Measurements from ENCODE around the gene PCED1A.

- TF ChIP-seq CTCF (IDR thresholded peaks at IDR 0.05): no peak
- no peak for TF ChIP-seq POLR2A (IDR thresholded peaks at IDR 0.05)
- TF ChIP-seq EP300 (IDR thresholded peaks at IDR 0.05): no peak
Observed at GRCh38 chr20:2804852-2805688, 35.4 kb downstream of the PCED1A start.

Measured in ovary (tissue), 3 donors.